ENCODE results near the gene SMIM43.
"Not testable (repeated sequence)": the region's sequence is repeated elsewhere in the genome, so short reads cannot be mapped to it uniquely, and the experiment has no call there.

SMIM43 gene

DNA sequence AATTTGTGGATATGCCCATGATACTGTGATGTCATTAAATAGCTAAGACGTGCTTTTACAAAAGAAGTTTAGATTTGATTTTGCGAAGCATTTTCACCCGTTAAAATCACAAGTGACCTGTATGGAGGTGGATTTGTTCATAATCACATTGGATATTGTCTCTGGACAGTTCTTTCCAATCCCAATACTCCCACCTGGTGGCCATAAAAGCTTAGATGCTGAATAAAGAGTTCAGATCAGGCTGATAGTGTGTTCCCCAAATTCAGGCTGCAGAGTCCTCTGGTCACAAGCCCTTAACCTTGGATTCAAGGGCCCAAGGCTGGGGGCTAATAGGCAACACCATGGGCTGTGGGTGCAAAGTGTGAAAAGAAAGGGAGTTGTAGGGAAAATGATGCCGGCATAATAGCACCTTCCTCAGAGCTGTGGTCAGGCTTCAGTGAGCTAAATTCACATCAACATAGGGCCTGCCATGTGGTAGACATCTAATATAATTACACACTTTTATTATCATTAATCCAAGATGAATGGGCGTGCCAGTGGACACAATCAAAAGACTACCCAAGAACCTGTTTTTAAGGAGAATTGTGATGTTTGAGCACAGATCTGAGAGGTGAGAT, 28.1 kb downstream of the SMIM43 start:
- DNase-seq (ENCODE audit: low read depth in 2 of 2), result no peak

DNA sequence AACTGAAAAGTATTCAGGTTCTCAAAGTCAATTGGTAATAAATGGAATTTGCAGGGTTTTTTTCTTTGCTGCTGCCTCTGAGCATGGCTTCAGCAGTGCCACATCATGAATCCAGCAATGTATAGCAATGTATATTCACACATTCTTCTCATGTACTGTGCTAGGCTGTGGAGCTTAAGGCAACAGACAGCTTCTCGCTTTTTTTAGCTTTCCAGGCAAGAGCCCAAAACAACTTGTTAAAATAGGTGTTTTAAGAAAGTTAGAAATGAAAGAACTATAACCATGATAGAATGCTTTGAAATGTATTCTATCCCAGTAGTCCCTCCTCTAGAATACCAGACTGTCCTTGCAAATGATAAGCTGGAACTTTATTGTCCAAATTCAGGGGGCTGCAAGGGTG, 30.4 kb downstream of the SMIM43 start:
- no peak for DNase-seq (ENCODE audit: low read depth in 2 of 2)

DNA sequence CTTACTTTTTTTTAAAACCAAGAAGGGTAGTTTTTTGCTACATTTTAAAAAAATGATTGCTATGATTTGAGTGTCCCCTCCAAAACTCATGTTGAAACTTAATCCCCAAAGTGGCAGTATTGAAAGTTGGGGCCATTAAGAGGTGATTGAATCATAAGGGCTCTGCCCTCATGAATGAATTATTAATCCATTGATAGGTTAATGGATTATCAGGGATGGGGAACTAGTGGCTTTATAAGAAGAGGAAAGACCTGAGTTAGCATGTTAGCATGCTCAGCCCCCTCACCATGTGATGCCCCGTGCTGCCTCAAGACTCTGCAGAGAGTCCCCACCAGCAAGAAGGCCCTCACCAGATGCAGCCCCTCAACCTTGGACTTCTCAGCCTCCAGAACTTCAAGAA, 31.0 kb downstream of the SMIM43 start:
- no peak for DNase-seq (ENCODE audit: low read depth in 2 of 2)

DNA sequence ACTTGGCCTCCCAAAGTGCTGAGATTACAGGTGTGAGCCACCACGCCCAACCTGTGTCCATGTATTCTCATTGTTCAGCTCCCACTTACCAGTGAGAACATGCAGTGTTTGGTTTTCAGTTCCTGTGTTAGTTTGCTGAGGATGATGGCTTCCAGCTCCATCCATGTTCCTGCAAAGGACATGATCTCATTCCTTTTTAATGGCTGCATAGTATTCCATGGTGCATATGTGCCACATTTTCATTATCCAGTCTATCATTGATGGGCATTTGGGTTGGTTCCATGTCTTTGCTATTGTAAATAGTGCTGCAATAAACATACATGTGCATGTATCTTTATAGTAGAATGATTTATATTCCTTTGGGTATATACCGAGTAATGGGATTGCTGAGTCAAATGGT, 35.2 kb downstream of the SMIM43 start:
- not testable (repeated sequence) for DNase-seq (ENCODE audit: low read depth in 2 of 2)

DNA sequence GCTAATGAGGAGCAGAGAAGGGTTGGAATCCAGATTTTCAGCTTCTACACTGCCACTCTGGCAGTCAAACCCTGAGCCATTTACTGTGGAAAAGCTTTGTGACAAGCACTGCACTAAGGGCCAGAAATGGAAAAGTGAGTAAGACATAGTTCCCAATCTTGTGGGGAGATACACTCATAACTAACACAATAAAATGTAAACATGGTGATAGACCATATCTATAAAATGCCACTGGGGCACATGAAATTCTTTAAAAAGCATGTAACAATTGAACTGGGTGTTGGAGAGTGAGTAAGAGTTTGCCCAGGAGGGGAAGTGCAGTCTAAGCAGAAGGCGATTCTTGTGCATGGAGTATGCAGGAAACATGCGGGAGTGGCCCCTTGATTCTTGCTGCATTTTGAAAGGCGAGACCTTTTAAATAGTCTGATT, 36.2 kb downstream of the SMIM43 start:
- DNase-seq (ENCODE audit: low read depth in 2 of 2), result no peak

DNA sequence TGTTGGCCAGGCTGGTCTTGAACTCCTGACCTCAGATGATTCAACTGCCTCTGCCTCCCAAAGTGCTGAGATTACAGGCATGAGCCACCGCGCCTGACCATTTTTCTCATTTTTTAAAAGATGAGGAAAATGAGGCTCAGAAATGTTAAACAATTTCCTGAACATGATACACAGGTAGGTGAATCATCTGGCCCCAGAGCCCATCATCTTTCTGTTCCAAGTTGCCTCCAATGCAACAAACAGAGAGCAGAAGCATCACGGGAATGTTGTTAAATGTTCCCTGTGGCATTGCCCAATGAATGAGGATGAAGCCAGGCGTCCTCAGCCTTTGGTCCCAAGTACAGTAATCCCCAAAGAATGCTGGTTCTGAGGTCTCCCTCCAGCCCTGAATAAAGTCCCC, 36.9 kb downstream of the SMIM43 start:
- no peak for DNase-seq (ENCODE audit: low read depth in 2 of 2)

DNA sequence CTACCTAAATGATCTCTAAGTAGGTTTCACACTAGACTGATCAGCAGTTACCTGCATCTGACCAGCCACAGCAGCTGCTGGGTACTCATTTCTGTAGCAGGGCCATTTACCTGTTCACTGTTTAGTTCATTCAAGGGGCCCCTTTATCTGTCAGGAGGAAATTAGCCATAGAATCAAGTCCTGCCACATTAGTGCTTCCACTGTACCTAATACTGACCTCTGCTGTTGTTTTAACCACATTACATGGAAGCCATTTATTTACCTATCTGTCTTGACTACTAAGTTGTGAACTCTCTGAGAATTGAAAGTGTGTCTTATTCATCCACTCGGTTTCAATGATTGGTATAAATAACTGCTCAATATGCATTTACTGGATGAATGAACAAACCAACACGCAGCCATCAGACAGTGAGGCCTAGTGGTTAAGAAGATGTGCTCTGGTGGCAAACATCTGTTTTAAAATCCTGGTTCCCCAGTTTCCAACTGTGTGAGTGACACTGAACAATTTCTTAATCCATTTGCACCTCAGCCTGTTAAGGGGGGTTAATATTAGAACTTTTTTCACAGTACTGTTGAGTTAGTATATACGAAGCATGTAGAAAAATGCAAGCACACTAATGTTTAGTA, 38.2 kb downstream of the SMIM43 start:
- DNase-seq (ENCODE audit: low read depth in 2 of 2), result no peak

DNA sequence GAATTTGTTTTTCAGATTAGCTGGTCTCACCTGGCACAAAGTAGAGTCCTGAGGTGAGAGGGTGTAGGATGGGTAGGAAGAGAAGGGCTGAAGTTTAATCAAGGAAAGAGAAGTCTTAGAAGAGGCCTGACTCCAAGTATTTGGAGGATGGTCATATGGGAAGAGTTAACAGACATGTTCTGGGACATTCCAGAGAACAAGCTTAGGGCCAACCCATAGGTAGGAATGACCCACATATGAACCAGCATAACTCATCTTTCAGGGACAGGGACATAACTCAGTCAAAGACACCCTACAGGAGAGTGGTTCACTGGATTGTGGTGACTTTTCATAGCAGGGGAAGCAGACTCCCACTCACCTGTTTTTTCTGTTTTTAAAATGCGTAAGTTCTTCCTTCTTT, 40.3 kb downstream of the SMIM43 start:
- DNase-seq (ENCODE audit: low read depth in 2 of 2), result no peak

DNA sequence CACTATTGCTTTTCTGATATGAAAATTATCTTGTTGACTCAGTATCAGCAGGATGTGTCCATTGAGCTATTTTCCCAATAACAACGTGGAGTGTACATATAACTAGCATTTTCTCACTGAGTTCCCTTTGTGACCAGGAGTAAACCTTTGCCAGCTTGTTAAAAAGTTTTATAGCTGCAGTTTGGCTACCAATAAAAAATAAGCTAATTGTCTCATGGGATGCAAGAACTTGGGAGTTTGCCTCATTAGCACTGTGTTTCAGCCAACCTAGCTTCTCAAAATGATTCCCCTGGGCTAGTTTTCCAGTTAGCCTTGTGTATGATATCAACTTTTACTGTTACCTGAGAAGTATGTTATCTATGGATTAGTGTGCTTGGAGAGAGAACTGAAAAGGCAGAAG, 43.3 kb downstream of the SMIM43 start:
- DNase-seq (ENCODE audit: low read depth in 2 of 2), result no peak

DNA sequence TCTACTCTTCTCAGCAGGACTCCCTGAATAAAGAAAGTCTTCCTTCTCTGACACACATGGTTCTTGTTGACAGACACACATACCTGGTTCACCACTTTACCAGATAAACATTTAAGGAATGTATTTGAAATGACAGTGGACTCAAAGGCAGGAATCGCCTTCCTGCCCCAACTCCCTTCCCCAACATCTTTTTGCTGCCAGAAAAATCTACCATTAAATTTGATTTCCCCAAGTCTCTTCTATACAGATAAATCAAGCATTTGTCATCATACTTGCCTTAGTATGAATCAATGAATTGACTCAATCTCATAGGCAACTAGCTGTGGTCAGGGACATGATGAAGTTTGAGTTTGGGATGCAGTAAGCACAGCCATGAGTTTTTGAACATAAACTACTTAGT, 44.9 kb downstream of the SMIM43 start:
- no peak for DNase-seq (ENCODE audit: low read depth in 2 of 2)

DNA sequence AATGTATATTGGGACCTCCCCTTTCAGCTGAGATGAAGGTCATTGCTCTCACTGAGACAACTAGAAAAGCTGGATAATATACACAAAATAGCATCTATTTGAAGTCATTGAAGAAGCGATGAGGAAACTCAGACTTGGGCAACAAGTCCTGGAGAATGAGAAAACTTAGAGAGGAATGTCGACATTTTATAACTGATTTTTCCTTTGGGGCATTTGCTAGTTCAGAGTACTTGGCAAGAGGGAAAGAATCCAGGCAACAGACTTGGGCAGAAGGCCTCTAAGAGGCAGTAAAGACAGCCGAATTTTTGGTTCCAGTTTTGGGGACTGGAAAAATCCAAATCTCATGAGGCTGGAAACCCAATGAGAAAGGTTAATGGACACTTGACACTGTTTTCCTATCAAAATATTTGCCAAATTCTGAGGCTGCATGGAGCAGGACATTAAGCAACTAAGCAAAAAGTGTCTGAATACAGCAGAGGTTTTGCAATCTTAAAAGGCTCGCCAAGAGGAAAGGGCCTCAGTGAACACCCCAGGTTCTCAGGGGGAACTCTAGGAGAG, 47.2 kb downstream of the SMIM43 start:
- DNase-seq (ENCODE audit: low read depth in 2 of 2), result no peak

DNA sequence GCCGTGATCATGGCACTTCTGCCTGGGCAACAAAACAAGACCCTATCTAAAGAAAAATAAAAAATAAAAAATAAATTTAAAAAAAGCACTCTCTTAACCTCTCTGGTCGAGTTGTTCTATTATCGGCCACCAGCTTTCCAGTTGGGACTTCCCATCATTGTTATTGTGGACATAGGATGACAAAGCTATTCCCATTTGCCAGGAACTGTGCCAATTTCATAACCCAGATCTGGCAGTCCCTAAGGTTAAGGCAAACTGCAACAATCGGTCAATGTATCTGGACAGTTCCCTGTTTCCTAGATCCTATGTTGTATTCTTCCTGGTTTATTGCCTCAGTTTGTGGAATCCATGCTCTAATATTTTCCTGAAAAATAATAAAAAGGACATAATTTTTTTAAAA, 50.4 kb downstream of the SMIM43 start:
- no peak for DNase-seq (ENCODE audit: low read depth in 2 of 2)

DNA sequence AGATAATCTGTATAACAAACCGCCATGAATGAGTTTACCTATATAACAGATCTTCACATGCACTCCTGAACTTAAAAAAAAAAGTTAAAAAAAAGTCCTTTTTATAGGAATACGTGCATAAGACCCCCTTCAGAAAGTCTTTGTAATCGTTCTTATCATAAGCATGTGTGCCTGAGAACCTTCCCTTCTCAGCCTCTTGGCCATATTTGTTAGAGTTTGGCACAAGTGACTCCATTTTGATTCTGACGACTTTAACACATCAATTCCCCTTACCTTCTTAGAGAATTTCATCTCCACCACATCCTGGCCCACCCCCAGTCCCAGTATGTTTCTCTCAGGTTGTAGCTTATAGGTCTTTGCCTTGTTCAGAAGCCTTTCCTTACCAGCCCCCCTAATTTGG, 52.2 kb downstream of the SMIM43 start:
- DNase-seq (ENCODE audit: low read depth in 2 of 2), result no peak

DNA sequence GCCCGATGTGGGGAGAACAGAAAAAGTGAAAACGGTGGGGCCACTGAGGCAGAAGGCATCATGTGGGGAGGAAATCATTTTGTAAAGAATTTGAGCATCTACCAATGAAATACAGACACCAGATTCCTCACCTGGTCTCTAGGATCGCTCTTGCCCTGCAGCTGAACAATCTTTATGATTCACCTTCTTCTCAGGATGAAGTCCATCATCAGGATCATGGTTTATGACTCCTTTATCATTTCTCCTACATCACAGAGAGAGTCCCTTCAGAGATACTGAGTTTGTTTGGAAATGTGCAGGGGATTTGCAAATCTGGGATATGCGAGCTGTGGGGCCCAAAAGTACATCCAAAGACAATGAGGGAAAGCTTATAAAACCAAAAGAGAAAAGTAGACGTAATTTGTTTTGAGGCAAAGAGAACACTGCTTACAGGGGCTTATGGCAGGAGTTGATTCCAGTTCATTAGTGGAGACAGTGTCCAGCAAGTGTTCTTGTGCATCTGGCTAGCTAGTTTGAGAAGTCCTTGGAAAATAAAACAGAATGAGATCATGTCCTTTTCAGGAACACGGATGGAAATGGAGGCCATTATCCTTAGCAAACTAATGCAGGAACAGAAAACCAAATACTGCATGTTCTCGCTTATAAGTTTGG, 52.8 kb downstream of the SMIM43 start:
- DNase-seq (ENCODE audit: low read depth in 2 of 2), result no peak

DNA sequence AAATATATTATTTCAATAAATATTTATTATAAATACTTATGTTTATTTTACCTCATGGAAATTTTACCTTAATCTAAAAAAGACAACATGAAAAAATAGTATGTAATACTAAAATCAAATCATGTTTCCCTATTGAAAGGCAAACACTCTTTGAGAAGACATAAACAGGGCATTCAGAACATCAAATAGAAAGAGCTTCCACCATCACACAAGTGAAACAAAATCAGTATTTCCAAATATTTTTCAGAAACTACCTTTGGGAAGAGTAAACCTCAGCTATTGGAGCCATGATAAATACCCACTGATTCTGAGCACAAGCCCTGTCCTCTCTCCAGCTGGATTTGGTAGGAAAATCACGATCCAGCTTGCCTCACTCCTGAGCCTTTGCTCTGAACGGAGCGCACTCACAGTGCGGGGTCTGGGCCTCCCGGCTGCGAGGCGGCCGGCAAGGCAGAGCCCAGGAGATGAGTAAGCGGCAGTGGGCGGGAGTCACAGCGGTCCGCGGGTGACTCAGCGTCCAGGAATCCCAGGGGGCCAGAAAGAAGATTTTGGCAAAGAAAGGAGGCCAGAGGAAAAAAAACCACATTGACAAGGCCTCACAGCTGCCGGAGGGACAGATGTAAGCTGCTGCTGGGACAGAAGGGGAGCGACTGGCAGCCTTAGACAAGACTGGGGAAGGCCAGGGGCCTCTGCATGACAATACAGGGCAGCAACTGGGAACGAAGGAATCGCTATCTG, 53.5 kb downstream of the SMIM43 start:
- no peak for DNase-seq (ENCODE audit: low read depth in 2 of 2)

DNA sequence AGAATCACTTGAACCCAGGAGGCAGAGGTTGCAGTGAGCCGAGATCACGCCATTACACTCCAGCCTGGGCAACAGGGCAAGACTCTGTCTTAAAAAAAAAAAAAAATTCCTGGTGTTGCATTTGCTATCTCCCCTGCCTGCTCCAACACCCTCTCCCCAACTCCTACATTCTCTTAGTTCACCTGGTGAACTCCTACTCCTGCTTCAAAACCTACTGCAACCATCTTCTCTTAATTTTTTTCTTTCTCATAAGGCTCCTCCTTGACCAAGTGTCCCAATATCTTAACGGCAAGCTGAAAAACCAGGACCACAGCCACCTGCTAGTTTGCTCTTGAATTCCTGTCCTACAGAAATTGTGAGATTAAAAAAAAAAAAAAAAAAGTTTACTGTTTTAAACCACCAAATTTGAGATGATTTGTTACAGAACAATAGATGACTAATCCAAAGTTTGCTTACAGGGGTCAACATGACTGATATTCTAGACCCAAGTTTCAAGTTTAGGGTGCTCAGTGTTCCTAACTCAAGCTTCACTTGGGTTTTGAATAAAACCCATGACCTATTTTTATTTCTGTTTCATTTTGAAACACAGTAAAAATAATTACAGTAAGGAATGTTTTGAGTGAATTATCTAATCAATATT, 55.1 kb downstream of the SMIM43 start:
- DNase-seq (ENCODE audit: low read depth in 2 of 2), result no peak
